GM12874 (cell line): ENCODE results near the gene TRIM63.

Experiments
- CTCF ChIP-seq: IDR thresholded peaks from 2 replicates; pipeline ENCODE4 v1.5.1; 2011; ENCODE audit warnings: low read depth, mild to moderate bottlenecking, control low read depth, low read length, moderate library complexity; ENCODE audit not compliant: insufficient read depth

The TRIM63 gene

GRCh38 chr1:26050248-26050640, 17.2 kb downstream of the TRIM63 start:
- no peak for TF ChIP-seq CTCF

GRCh38 chr1:26049531-26050247, 17.7 kb downstream of the TRIM63 start:
- no peak for TF ChIP-seq CTCF

- TF ChIP-seq CTCF = no peak
Measured at GRCh38 chr1:26047278-26047874, 20.1 kb downstream of the TRIM63 start.

- TF ChIP-seq CTCF = no peak
Measured at GRCh38 chr1:26046246-26047095, 21.0 kb downstream of the TRIM63 start.

- no peak for TF ChIP-seq CTCF
Measured at GRCh38 chr1:26045722-26046245, 21.6 kb downstream of the TRIM63 start, which contains the start of gene SLC30A2. Gene SLC30A2, minus strand, starts transcription at chr1:26046118. Its CDS starts 222 bp downstream, at chr1:26045896.

GRCh38 chr1:26044971-26045721, 22.3 kb downstream of the TRIM63 start:
- TF ChIP-seq CTCF = no peak
